Left hindlimb (tissue), 1 donor: ENCODE measurements around the gene OSBPL2.

Source experiments
- DNase-seq: peaks from one replicate; pipeline ENCODE4 v3.0.0-alpha.2; 2018

The OSBPL2 gene

DNA sequence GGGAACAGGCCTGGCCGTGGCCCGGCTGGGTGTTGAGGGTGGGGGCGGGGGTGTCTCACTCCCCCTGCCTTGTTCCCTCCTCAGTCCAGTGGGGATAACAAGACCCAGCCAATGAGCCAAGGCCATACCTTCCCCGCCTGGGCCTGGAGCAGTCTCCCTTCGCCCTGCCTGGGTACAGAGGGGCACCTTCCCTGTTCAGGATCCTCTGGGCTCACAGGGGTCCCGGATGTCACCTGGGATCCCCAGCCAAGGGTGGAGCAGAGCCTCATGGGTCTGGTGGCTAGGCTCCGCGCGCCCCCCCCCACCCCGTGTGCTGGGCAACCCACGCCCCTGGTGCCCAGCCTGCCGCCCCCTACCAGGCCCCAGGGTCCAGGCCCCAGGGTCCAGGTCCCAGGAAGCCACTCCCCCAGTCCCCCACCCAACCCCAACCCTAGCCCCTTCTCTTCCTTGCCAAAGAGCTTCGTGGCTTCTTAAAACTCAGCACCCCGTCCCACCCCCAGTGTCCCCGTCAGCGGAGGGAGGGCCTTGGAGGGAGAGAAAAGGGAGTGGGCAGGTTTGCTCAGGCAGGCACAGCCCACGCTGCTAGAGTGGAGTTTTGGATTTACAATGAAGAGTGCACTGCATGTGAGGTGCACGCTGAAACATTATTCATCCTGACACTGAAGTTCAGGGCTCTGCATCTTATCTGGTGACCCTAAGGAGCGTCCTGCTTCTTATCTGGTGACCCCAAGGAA, 30.1 kb upstream of the OSBPL2 start:
- no peak for DNase-seq

DNA sequence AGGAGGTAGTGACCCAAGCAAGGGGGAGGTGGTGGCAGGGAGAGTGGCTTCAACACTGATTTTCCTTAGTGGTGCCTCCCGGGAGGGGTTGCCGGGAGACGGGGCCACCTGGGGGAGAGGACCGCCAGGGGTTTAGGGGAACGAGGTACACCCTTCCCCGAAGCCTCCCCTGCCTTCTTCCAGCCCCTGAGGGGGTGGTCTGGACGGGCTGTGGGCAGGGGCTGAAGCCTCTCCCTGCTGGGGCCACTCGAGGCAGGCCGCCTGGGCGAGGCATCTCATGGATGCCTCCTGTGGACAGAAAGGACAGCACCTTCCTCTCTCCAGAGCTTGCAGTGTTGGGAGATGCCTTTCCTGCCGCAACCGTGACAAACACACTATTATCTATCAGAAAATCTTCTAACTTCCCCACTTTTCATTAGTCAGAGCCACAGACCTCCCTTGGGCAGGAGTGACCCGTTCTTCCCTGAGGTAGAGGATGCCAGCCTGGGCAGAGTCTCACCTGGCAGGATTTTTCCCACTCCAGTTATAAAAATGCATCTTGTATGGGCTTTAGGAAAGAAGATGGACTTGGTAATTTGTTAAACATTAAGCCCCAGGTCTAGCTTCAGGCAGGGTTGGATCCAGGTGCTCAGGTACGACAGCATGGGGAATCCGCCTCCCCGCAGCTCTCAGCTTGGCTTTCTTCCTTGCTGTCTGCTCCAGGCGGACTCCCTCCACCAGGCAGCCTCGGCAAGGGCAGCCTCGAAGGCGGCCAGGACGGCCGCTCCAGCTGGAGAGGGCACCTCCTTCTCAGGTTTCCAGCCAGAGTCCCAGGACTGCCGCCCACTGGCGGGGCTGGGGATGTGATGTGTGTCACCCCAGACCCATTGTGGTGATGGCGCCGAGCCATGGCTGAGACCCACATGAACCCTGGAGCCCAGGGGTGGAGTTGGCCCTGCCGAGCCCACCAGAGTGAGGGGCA, 29.2 kb upstream of the OSBPL2 start:
- DNase-seq, result peak; percentile 24

DNA sequence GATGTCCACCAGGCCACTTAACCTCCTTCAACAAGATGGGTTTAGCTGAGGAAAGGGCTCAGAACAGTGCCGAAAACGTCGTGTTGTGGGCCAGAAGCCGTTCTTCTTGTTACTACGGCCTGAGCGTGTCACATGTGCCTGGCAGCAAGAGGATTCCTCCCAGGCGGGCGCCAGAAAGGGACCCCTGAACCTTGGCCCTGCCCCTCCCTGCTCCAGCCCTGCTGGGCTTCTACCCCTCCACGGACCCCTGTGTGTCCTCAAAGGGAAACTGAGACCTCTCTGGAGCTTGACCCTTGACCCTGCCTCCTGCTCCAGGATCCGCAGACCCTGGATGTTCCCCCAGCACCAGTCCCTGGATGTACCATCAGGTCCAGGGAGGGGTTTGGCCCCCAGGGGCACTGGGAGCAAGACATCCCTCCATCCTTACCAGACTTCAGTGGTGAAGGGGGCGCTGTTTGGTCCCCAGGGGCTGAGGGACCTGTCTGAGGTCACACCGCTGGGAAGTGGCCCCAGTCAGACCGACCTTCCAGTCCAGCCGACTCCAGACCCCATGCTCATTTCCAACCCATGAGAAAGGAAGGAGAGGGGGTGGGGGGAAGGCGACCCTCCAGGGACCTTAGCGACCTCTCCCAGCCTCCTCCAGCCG, 28.3 kb upstream of the OSBPL2 start:
- peak; percentile 20 for DNase-seq

DNA sequence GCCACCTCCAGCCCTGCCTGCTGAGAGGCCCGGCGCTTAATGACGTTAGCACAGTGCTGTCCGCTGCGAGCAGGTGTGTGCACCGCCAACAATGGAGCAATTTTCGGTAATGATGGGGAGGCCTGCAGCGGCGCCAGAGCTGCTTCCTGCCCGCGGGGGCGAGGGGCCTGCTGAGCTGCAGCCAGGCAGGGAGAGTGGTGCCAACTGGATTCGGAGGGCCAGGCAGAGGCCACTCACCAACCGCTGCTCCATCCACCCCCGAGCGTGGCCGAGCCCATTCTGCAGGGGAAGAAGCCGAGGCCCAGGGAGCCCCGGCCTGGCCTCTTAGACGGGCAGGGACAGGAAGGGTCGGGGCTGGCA, 27.8 kb upstream of the OSBPL2 start:
- peak; percentile 32 for DNase-seq

DNA sequence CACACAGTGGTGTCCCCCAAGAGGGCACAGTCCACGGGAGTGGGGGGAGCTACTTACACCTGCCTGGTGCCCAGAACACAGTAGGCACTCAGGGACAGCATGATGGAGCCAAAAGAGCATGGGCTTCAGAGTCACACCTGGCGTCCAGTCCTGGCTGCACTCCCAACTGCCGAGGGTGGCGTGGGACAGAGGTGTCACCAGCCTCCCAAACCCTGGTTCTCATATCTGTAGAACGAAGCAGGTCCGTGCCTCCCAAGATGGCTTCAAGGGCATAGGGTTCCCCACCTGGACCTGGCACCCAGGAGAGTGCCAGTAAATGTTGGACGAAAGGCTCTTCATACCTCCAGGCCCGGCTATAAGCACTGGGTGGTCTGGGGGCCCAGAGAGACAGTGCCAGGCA, 27.1 kb upstream of the OSBPL2 start:
- DNase-seq, result no peak

DNA sequence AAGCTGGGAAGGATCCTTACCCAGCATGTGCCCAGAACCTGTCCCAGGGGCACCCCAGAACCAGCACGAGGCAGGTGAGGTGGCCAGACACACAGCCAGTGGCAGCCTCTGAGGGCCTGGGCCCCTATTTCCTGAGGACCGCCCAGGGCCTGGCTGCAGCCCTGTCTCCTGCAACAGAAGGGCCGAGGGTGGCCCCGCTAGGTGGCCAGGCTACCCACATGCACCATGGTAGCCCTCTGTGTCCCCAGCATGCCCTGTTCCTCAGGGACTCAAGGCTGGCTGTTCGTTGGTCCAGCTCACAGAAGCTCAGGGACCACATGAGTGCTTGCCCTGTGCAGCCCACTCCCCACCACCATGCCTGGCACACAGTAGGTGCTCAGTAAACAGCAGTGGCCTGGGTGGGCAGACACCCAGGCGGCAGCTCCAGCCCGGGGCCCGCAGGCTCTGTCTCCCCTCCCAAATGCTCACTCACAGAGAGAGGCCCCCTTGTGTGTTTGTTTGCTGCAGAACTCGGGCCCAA, 26.5 kb upstream of the OSBPL2 start:
- DNase-seq, result no peak

DNA sequence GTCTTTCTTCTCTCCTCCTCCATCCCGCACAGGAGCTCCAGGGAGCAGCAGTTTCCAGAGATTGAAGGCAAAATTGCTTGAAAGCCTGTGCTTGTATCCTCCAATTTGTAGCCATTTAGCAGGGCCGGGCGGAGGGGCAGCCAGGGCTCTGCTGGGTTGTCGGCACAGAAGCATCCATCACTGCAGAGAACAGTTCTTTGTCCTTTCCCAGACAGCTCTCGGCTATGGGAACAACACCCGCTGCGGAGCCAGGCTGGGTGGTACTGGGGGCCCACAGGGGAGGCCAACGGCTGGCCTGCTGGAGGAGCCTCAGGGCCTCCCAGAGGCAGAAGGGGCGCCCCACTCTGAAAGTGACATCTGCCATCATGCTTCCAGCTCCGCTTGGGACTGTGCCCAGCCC, 26.0 kb upstream of the OSBPL2 start:
- no peak for DNase-seq

DNA sequence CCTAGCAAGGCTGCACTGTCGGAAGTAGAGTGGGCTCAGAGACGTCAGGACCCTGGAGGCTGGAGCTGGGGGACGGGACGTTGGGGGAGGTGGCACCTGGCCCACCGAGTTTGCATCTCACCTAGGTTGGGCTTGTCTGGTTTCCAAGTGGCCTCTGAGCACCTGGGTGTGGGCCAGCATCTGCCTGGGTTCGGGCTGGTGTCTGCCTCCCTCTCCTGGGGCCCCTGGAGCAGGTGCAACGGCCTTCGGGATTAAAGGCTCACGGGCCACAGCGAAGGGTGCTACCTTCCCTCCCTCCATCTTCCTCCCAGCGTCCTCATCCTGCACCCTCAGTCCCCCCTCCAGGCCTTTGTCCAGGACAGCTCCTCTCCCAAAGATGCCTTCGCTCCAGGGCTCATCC, 24.3 kb upstream of the OSBPL2 start:
- DNase-seq, result no peak

DNA sequence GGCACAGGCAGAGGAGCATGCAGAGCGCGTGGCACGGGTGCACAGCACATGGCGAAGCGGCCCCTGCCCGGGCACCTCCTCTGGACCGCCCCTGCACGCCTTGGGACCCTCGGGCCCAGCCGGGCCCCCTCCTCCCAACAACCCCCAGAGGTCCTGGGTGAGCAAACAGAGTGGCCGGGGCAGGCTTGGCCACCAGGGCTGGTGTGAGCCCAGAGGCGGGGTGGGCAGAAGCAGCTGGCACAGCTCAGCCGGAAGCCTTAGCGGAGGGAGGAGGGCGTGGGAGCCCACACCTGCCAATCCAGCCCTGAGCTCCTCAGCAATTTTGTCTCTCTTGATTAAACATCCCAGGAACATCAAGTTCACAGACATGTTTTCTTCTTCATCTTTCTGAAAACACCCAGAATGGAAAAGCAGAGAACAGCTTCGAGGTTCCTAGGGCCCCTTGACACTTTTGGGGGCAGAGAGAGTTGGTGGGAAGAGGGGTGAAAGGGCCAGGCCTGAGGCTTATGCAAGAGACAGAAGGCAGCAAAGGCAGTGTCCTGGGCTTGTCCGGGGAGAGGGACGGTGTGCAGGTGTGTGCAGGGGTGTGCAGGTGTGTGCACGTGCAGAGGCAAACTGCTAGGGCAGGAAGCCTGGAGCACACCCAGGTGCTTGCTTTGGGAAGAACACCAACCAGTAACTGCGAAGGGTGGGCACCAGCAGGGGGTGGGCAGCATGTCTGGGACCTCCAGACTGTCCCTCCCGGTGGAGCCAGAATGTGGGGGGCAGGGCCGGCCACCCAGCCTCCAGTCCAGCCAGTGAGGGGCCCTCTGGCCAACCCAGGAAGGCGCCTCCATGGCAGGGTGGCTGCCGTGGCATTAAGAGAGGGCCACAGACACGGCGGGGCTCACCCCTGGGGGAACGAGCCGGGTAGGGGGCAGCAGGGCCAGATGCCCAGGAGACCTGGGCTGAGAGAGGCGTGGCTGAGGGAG, 23.0 kb upstream of the OSBPL2 start:
- no peak for DNase-seq

DNA sequence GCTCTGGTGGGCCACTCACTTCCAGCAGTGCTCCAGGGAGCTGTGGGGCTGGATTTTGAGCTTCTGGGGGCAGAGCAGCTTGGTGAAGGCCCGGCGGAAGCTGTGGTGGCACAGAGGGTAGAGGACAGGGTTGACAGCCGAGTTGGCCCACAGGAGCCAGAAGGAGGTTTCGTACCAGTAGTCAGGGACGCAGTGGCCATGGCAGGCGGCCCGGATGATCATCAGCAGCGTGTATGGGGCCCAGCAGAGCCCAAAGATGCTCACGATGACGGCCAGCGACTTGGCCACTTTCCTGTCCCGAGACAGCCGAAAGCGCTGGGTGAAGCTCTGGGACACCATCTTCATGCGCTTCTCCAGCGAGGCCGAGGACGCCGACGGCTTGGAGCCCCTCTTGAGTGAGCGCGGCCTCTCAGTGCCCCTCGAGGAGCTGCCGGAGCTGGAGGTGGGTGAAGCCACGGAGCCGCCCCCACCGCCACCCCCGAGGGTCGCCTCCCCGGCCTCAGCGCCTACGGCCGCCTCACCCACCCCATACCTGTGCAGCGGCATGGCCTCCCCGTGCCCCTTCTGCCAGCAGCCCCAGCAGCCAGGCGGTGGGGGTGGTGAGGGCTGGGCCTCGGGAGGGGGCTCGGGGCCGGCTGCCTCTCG, 22.2 kb upstream of the OSBPL2 start:
- no peak for DNase-seq

DNA sequence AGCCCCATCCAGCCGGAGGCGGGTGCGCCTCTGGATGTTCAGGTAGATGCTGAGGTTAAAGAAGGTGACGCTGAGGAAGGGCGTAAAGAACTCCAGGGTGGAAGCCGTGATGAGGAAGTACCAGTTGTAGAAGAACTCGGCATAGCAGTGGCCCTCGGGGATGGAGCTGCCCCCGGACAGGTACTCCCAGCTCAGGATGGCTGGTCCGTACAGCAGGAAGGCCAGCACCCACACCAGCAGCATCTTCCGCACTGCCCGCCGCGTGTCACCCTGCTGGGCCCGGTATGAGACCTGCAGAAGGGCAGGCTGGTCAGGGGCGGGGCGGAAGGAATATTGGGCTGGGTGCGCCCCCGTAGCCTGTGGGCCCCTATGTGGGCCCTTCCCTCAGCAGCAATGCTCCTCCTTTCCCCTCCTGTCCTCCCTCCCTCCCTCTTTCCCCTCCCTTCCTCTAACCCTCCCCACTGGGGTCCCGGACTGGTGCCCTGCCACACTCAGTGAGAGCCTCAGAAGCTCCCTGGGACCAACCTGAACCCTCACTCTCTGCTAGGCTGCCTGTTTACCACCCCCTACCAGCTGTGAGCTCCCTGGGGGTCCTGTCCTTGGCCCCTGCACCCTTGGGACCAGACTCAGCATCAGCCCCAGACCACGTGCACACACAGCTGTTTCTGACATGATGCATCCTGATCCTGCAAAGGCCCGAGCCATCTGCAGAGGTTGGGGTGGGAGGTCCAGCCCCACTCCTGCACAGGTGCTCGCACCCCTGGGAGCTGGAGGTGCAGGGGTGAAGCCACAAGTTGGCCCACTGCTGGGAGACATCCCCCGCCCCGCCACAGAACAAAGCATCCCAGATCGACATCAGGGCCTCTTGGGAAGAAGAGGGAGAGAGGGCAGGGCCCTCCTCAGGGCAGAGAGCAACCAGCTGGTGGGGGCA, 21.4 kb upstream of the OSBPL2 start:
- DNase-seq, result no peak

DNA sequence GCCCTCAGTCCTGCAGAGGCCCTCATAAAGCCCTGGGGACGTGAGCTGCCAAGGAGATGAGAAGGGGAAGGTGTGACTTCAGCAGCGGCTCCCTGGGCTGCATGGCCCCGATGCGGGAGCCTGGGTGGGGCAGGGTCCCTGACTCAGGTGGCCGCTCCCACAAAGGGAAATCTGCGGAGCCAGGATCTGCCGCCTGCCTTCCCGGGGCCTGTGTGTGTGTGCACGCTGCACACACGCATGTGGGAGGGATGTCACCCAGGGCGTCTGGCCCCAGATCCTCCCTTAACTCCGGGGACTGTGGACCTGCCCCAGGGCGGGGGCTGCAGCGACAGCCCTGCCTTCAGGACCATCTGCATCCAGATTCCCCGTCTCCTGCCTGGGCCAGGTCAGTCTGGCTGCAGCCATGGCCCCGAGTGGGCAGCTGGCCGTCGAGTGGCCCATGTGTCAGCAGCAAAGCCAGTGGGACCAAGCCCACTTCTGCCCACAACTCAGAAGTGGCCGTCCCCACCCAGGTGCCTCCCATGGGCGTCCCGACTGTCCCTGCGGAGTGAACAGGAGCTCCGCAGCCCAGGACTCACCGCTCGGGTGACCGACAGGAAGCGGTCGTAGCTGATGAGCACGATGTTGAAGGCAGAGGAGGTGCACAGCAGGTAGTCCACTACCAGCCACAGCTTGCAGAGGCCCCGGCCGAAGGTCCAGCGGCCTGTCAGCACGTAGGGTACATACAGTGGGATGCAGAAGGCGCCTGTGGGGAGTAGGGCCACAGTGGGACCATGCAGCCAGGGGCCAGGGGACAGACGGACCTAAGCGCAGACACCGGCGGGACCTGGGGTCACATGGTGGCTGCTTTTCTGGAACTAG, 20.2 kb upstream of the OSBPL2 start:
- DNase-seq, result no peak

DNA sequence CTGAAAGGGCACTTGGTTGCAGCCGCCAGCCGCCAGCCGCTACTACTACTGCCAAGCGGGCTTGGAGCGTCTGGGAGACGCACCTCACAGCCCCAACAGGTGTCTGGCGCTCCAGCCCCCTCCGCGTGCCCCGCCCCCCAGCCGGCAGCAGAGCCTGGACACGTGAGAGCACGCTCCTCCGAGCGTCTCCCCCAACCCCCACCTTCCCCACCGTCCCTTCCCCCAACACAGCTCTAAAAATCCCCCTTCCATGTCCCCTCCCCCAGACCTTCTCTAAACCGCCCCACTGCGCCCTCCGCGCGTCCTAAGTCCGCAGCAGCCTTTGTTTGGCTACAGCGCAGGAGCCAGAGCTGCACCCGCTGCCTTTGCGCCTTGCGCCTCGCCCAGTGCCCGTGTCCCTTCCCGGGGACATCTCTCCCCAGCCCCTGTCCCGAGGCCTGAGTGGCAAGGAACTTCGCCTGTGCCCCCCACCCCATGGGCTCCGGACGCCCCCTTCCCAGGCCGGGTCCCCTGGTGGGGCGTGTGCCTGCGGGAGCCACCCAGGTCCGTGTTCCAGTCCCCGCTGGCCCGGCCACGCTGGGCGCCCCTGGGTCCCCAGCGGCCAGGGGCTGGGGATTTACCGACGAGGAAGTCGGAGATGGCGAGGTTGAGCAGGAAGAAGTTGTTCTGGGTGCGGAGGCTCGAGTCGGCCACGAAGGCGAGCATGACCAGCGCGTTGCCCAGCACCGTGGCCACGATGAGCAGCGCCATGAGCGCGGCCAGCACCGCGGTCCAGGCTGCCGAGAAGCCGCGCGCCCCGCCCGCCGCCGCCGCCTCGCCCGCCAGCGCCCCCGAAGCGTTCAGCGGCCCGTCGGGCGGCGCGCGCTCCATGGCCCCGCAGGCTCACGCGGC, 19.0 kb upstream of the OSBPL2 start:
- no peak for DNase-seq

DNA sequence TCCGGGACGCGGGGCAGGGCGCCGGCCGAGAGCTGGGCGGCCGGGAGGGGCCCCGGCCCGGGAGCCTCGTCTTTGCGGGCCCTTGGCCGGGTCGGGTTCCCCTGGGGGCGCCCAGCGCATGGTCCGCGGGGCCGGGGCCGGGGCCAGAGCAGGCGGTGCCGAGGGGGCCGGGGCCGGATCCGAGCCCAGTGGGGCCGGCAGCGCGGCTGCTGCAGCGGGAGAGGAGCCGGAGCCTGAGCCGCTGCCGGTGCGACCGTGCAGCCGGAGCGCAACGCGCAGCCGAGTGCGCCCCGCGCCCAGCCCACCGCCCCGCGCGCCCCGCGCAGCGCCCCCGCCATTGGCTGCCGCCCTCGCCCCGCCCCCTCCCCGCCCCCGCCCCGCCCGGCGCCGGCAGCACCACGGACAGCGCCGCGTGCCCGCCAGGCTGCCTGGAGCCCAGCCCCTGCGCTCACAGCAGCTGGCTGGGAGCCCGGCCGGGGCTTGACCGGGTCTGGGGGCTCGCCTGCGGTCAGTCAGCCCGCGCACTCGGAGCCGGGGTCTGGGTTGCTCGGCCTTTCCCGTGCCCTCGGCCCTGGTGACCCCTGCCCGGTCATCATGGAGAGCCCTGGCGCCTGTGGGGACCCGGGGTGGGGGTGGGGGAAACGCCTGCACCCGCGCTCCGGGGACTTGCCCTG, 18.2 kb upstream of the OSBPL2 start, which contains the start of gene HRH3:
TSS of gene HRH3 (minus strand) at position 287 of the 674 bp plus-strand sequence. CDS start 308 bp downstream, outside the sequence.
- DNase-seq, result peak; percentile 71

DNA sequence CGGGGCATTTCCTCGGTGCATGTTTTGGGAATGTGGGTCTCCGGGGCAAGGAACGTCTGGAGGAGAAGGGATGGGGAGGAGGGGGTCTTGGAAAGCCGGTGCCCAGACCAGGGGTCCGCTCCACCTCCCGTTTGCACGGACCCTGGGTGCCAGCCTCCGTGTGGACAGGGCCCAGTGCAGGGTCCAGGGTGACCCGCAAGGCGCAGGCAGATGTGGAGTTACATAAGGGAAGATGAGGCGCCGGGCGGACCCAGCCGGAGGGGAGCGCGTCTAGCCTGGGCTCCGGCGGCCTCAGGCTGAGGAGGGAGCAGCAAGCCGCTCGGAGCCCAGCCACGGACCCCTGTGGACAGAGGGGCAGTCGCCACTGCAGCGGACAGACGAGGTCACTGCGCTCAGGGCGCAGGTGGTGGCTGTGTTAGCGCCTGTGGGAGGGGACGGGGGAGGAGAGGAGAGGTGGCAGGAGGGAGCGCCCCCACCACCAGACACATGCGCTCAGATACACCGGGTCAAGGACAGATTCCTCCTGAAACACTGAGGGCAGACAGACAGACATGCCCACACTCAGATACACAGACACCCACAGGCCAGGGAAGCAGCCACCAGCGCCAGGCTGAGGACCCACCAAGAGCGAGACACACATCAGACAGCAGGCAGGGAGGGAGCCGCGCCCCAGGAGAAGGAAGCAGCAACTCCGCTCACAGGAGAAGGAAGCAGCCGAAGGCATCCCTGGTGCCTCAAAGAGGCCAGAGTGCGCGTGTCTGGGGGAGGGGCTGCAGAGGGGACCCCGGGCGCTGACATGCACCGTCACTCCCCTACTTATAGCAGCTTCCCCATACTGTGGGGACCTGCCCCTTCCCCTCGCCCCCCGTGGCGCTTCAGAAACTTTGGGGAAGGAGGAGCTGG, 17.4 kb upstream of the OSBPL2 start:
- DNase-seq, result no peak

DNA sequence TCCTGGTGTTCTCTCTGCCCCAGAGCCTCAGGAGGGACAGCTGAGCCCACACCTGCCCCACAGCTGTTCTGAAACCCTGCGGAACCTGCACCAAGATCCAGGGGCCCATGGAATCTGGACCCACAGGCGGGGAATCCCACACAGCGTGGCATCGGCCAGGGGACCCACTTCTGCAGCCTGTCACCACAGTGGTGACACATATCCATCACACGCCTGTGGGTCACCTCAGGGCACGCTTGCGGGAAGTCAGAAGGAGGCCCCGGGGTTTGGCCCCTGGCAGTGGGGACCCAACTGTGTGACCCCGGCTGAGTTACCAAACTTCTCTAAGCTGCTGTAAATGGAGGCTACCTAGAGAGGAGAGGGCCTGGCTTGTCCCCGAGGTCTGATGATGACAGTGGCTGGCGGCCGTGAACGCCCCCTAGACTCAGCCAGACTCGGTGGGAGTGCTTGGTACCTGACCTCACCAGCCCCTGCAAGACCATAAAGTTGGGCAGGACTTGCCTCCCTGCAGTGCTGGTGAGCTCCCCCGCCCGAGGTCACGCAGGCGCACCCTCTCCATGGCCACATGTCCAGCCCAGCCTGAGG, 16.0 kb upstream of the OSBPL2 start:
- DNase-seq, result no peak
